Sciatic nerve (tissue), 2 donors: ENCODE measurements around the gene PPP1R9B. TPM values are rescaled to one million over a fixed set of nuclear protein-coding genes. Genes with fewer than 3 reads are reported as not detected.

Experiments used
- ATAC-seq: fragments of 200-7000 bp; cut with Tn5 transposase; one replicate; pipeline ENCODE4 v1.9.1; 2020; ENCODE audit warnings: mild to moderate bottlenecking, moderate library complexity
- DNase-seq: peaks from one replicate; pipeline ENCODE4 v3.0.0-alpha.2; 2020; ENCODE audit warnings: low spot score
- intact Hi-C: fragments of 100-400 bp; cut with DNase I; formaldehyde crosslinking; loops from one replicate; pipeline ENCODE4 v1.14.2; 2022
- total RNA-seq: library from RNA; stranded (reverse); fragmentation: NEBNext Ultra II Directional; extraction: Animal tissue kit (Norgen Biotek cat#: 25700); gene quantifications from one replicate; pipeline ENCODE4 v1.2.1, GENCODE V29; 2021
- donor health status: DM: no; HTN: no; CAD: no.
- donor health status: DM: no; HTN: no; CAD: no.

Gene PPP1R9B
- total RNA-seq, 1 donor from 2014 or later, result 58.8 TPM

- DNase-seq, result no peak
- intact Hi-C loops, result no loop called here
Observed at GRCh38 chr17:50147841-50148225, 2.6 kb downstream of the PPP1R9B start.

GRCh38 chr17:50146927-50147665 lies 3.4 kb downstream of the PPP1R9B start:
- DNase-seq, result no peak
- intact Hi-C loops, result no loop called here

More at GRCh38 chr17:50147841-50148225, 2.6 kb downstream of the PPP1R9B start:
- peak; percentile 8 for ATAC-seq

GRCh38 chr17:50146230-50146926 lies 4.1 kb downstream of the PPP1R9B start:
- no peak for ATAC-seq
- DNase-seq, result no peak
- intact Hi-C loops, result no loop called here

More at GRCh38 chr17:50146927-50147665, 3.4 kb downstream of the PPP1R9B start:
- ATAC-seq, result peak; percentile 16

- ATAC-seq, result no peak
- no peak for DNase-seq
- intact Hi-C loops, result no loop called here
Observed at GRCh38 chr17:50145532-50146229, 4.8 kb downstream of the PPP1R9B start.

GRCh38 chr17:50144845-50145531 lies 5.5 kb downstream of the PPP1R9B start:
- peak; percentile 5 for ATAC-seq
- no peak for DNase-seq
- intact Hi-C loops, result no loop called here

- no peak for ATAC-seq
- DNase-seq, result no peak
- intact Hi-C loops, result no loop called here
Observed at GRCh38 chr17:50144355-50144754, 6.1 kb downstream of the PPP1R9B start.

- ATAC-seq (no peak), DNase-seq (no peak)
- intact Hi-C loops, result no loop called here
Observed at GRCh38 chr17:50143461-50144176, 6.9 kb downstream of the PPP1R9B start.

- ATAC-seq, result no peak
- no peak for DNase-seq
- intact Hi-C loops, result no loop called here
Observed at GRCh38 chr17:50141745-50142110, 8.7 kb downstream of the PPP1R9B start.

GRCh38 chr17:50141026-50141744 lies 9.3 kb downstream of the PPP1R9B start:
- intact Hi-C loops, result no loop called here
- no peak for ATAC-seq
- no peak for DNase-seq

GRCh38 chr17:50139950-50140885 lies 10.3 kb downstream of the PPP1R9B start:
- DNase-seq (peak; percentile 88), ATAC-seq (peak; percentile 84)
- intact Hi-C loops, result no loop called here

- DNase-seq (no peak), ATAC-seq (no peak)
- intact Hi-C loops, result no loop called here
Observed at GRCh38 chr17:50139185-50139783, 11.2 kb downstream of the PPP1R9B start.

- DNase-seq, result no peak
- intact Hi-C loops, result no loop called here
- no peak for ATAC-seq
Observed at GRCh38 chr17:50137042-50137441, 13.4 kb downstream of the PPP1R9B start.

GRCh38 chr17:50136096-50136687 lies 14.3 kb downstream of the PPP1R9B start:
- ATAC-seq (no peak), DNase-seq (no peak)
- intact Hi-C loops, result no loop called here

- intact Hi-C loops, result no loop called here
- ATAC-seq (no peak), DNase-seq (no peak)
Observed at GRCh38 chr17:50135316-50136095, 15.0 kb downstream of the PPP1R9B start.

GRCh38 chr17:50134206-50135110 lies 16.0 kb downstream of the PPP1R9B start:
- ATAC-seq (no peak), DNase-seq (no peak)
- intact Hi-C loops, result no loop called here
